PC-9 (cell line): Measurements from ENCODE around the gene SLMAP.

Experiments
- CTCF ChIP-seq: fragments of 200-600 bp; sonication (generic); conservative IDR thresholded peaks from 2 replicates; pipeline ENCODE4 v1.6.1; 2017; ENCODE audit warnings: mixed run types, antibody characterized with exemption, mild to moderate bottlenecking, moderate library complexity
- EZH2 ChIP-seq: fragments of 200-600 bp; sonication (generic); IDR thresholded peaks from 2 replicates; pipeline ENCODE4 v1.8.0; 2017; ENCODE audit warnings: antibody characterized with exemption, low read depth

DNA sequence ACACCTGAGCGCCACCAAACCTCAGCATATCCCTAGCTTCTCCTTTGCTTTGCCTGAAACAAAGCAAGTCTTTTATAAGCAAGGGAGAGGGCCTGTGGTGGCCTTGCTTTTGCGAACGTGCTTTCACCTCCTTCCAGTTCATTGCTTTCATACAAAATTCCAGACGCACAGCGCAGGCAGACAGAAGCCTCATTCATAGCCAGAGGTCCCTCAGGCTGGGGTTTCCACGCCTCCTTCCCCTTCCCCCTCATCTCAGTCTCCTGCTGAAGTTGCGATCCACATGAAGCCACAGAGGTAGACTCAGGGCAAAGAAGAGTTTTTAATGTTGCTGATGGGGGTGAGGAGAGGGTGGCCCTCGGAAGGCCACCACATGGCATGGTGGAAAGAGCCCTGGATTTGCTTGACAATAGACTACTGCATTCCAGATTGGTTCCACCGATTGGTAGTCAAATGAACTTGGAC is 192.7 kb downstream of the SLMAP start:
- TF ChIP-seq EZH2 = no peak
- TF ChIP-seq CTCF = no peak
